Epithelial cell of esophagus (primary cell): ENCODE data around the gene OR52N5.

ENCODE experiments used
- DNase-seq: peaks from one replicate; pipeline ENCODE4 v3.0.0; 2010; ENCODE audit warnings: low read depth
- H3K4me3 ChIP-seq: 2 replicates; pipeline ENCODE4 v1.5.1; 2011; ENCODE audit warnings: mild to moderate bottlenecking, low read length, control low read depth
- TF ChIP-seq, protein P1 (sequence below): IDR thresholded peaks from 2 replicates; pipeline ENCODE4 v1.5.1; 2011; ENCODE audit warnings: low read depth, mild to moderate bottlenecking, low read length, control low read depth, inconsistent platforms; ENCODE audit not compliant: insufficient read depth; ENCODE audit errors: missing control alignments

The OR52N5 gene

GRCh38 chr11:5749836-5750235, 33.3 kb downstream of the OR52N5 start:
- DNase-seq, result no peak
- no peak overlapping the region for H3K4me3 ChIP-seq
- TF ChIP-seq, protein P1, sequence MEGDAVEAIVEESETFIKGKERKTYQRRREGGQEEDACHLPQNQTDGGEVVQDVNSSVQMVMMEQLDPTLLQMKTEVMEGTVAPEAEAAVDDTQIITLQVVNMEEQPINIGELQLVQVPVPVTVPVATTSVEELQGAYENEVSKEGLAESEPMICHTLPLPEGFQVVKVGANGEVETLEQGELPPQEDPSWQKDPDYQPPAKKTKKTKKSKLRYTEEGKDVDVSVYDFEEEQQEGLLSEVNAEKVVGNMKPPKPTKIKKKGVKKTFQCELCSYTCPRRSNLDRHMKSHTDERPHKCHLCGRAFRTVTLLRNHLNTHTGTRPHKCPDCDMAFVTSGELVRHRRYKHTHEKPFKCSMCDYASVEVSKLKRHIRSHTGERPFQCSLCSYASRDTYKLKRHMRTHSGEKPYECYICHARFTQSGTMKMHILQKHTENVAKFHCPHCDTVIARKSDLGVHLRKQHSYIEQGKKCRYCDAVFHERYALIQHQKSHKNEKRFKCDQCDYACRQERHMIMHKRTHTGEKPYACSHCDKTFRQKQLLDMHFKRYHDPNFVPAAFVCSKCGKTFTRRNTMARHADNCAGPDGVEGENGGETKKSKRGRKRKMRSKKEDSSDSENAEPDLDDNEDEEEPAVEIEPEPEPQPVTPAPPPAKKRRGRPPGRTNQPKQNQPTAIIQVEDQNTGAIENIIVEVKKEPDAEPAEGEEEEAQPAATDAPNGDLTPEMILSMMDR, result no peak

DNA sequence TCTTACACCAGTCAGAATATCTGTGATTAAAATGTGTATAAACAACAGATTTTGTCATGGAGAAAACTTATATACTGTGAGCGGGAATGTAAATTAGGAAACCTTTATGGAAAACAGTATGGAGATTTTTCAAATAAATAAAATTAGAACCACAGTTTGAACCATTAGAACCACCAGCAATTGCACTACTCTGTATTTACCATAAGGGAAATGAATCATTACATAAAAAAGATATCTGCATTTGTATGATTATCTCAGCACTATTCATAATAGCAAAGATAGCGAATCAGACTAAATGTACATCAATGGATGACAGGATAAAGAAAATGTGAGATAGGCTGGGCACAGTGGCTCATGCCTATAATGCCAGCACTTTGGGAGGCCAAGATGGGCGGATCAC, 36.5 kb downstream of the OR52N5 start:
- no peak overlapping the region for H3K4me3 ChIP-seq
- TF ChIP-seq, protein P1, result no peak
- no peak for DNase-seq

- no peak for DNase-seq
- no peak overlapping the region for H3K4me3 ChIP-seq
- TF ChIP-seq, protein P1, result no peak
Measured at GRCh38 chr11:5738431-5738830, 44.7 kb downstream of the OR52N5 start.

GRCh38 chr11:5737670-5738392, 45.3 kb downstream of the OR52N5 start:
- TF ChIP-seq, protein P1, result no peak
- DNase-seq, result peak; percentile 46
- H3K4me3 ChIP-seq, result no peak overlapping the region

GRCh38 chr11:5737091-5737490, 46.1 kb downstream of the OR52N5 start:
- TF ChIP-seq, protein P1, result no peak
- no peak overlapping the region for H3K4me3 ChIP-seq
- DNase-seq, result peak; percentile 38

- TF ChIP-seq, protein P1, result no peak
- peak; percentile 42 for DNase-seq
- no peak within 1 kb of the TSS for H3K4me3 ChIP-seq
Measured at GRCh38 chr11:5736396-5736795, 46.8 kb downstream of the OR52N5 start, which contains the start of gene OR56B1. Gene OR56B1, plus strand, starts transcription at chr11:5736448. Its CDS starts 69 bp downstream, at chr11:5736517.

DNA sequence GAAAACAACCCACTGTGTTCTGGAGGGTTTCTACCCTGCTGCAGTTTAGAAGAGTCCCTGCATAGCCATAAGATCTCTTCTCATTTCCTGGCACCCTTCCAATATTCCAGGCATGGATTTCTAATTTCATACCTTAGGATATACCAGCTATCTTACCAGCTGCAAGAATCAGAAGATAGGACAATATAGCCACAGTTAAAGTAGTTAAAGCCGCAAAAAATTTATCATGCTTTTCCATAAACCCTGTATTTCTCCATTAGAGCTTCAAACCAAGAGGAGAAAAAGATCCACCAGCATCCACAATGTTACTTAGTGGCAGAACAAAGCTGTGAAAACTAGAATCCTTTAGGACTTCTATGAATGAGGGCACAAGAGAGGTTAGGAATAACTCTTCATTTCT, 55.5 kb downstream of the OR52N5 start:
- H3K4me3 ChIP-seq, result no peak overlapping the region
- TF ChIP-seq, protein P1, result no peak
- DNase-seq, result no peak
